HG03175 (cell line): ENCODE results near the gene AKR1C1.
"Not testable (repeated sequence)": the region's sequence is repeated elsewhere in the genome, so short reads cannot be mapped to it uniquely, and the experiment has no call there.

Source experiments
- ATAC-seq: cut with Tn5 transposase; IDR thresholded peaks from one replicate; pipeline ENCODE4 v1.9.1; 2021; ENCODE audit warnings: mild to moderate bottlenecking, moderate library complexity; ENCODE audit not compliant: unreplicated experiment

The AKR1C1 gene

DNA sequence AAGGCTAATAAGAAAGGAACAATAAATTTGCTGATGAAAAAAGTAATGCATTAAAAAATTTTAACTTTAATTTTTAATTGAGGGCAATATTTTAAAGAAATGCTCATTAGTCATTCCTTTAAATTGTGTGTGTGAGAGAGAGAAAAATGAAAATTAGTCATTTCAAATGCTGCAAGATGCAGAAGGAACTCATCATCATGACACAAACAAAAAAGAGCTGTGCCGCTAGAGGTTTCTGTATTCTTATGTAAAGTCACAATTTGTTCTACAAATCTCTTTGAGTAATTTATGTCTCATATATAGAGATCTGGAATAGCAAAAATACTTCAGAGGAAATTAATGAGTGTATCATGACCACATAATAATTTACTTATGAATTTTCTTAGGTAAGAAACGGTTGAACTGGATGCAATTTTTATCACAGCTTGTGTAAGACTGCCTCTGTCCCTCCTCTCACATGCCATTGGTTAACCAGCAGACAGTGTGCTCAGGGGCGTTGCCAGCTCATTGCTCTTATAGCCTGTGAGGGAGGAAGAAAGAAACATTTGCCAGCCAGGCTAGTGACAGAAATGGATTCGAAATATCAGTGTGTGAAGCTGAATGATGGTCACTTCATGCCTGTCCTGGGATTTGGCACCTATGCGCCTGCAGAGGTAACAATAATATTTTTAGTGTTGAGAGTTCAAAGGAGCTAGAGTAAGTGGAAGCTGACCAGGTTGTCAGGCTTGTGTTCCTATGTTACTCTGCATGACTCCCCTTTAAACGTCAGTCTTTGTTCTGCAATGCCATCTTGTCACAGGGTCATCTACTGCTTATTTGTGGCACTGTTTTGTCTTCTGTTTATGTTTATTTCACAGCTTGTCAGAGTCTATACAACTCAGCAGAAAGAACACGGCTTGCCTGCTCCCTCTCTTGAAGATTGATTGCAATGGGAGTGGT is at the start of gene AKR1C1:
TSS of gene AKR1C1 (plus strand) at position 540 of the 939 bp plus-strand sequence. CDS start at position 570, 30 bp downstream.
- not testable (repeated sequence) for ATAC-seq

GRCh38 chr10:4914213-4914850 is 48.9 kb upstream of the AKR1C1 start:
- no peak for ATAC-seq

DNA sequence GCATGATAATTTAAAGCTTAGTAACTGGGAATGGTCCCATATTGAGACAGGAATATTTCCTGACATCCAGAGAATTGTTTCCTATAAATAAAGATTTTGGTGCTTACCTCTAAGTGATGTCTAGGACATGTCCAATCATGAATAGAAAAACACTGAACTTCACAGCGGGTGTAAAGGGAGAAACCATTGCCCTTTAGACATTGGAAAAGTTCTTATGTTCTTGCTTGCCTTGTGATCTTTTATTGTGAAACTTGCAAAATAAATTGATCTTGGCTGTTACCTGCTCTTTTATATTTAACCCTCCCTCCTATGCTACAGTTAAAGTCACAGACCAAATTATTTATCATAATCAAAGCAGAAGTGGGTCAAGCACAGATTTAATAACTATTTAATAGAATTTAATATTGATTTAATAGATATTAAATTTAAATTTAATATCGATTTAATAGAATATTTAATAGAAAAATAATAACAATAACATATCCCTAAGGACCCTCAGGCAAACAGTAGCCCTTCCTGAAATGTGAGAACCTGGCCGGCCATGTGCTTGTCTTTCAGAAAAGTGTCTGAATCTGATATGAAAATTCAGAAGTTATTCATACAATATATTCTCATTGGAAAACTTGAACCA is 47.0 kb upstream of the AKR1C1 start:
- no peak for ATAC-seq

DNA sequence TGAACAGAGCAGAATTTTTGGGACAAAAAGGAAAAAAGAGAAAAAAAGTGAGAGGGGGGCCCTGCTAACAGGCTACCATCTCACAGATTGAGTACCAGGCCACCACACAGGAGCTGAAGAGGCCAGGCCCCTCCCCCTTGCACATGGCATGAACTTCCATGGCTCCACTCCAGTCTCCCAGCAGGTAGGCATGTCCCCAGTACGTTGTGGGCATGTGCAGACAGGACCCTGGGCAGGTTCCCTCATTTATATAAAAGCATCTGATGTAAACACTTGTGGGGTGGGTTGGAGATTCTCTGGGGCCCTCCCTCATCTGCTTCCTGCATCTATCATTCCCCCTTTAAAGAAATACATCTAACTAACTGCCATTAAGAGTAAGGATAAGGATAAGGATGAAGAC is 45.0 kb upstream of the AKR1C1 start:
- no peak for ATAC-seq

GRCh38 chr10:4924482-4924881 is 38.7 kb upstream of the AKR1C1 start:
- not testable (repeated sequence) for ATAC-seq

- ATAC-seq, result no peak
These were observed 36.8 kb upstream of the AKR1C1 start for GRCh38 chr10:4926400-4926799.

DNA sequence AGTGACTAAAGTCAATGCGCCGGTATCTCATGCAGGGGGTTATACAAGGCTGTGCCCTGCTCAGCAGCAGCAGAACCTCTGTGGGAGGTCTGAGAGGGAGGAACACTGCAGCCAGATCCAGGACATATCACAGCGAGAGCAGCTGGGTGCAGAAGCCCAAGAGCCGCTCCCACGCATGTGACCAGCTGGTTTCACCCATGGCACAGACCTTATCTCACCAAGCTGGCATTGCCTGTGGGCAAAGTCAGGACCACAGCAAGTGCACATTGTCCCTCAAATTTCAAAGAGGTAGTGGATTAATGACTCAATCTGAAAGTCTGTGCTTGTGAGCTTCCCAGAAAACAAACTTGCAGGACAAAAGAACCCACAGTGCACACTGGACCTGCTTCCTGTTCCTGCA is 31.6 kb upstream of the AKR1C1 start:
- ATAC-seq, result no peak

DNA sequence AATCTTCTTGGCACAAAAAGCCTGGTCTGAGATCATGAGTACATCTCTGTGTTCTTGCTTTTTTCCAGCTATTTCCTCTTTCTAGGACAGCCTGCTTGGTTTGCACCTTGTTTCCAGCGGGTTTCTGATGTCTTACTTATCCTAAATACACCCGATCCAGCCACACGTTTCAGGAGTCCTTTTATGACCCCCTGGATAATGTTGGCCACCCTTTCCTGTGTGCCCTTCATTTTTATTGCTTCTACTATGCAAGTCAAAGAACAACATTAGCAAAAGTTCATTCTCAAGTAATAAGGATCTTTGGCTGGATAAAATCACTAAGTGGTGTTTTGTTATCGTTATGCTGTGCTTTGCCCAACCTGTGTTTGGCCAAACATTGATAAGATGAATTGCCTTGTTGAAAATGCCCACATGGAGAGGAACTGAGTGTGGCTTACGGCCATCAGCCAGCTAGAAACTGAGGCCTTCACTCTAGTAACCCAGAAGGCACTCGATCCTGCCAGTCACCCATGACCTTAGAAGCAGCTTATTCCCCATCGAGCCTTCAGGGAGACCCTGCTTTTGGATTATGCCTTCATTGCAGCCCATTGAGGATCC is 28.7 kb upstream of the AKR1C1 start:
- no peak for ATAC-seq

DNA sequence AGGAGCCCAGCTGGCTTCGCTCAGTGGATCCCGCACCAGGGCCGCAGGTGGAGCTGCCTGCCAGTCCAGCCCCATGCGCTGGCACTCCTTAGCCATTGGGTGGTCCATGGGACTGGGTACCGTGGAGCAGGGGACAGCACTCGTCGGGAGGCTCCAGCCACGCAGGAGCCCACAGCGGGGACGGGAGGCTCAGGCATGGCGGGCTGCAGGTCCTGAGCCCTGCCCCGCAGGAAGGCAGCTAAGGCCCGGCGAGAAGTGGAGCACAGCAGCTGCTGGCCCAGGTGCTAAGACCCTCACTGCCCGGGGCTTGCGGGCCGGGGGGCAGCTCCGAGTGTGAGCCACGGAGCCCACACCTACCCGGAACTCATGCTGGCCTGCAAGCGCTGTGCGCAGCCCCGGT is 25.9 kb upstream of the AKR1C1 start:
- ATAC-seq, result no peak

GRCh38 chr10:4939224-4940072 is 23.8 kb upstream of the AKR1C1 start:
- ATAC-seq, result no peak

DNA sequence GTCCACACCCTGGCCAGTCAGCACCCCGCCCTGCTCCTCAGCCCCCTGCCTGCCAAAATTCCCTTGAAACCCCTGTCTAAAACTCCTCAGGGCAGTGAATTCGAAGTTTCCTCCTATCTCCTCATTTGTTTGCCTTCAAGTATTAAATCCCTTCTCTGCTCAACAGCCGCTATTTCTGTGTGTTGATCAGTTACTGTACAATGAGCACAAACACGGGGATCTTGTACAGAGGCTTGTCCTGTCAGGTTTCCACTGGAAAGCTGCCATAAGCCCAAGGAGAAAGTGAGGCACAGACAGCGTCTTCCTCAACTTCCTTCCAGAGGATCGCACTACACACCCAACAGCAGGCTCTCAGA is 23.2 kb upstream of the AKR1C1 start:
- not testable (repeated sequence) for ATAC-seq

- not testable (repeated sequence) for ATAC-seq
These were observed 22.3 kb upstream of the AKR1C1 start for GRCh38 chr10:4940909-4941308.

GRCh38 chr10:4941540-4942330 is 21.5 kb upstream of the AKR1C1 start:
- no peak for ATAC-seq

GRCh38 chr10:4942931-4943330 is 20.3 kb upstream of the AKR1C1 start:
- not testable (repeated sequence) for ATAC-seq

DNA sequence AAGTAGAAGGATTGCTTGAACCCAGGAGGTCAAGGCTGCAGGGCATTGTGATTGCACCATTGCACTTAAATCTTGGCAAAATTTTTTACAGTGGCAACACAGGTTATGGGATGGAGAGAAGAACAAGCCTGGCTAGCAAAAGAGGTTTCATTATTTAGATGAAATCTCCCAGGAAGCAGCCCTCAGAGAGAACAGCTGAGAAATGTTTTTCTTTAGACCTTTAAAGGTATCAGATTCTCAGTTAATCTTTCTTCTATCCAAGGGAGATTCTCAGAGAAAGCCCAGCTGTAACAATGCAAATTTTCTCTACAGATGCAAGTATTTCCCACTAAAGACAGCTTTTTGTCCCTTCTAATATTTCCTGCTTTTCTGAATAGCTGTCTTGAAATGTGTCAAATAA is 19.8 kb upstream of the AKR1C1 start:
- not testable (repeated sequence) for ATAC-seq

GRCh38 chr10:4943821-4944220 is 19.4 kb upstream of the AKR1C1 start:
- no peak for ATAC-seq

DNA sequence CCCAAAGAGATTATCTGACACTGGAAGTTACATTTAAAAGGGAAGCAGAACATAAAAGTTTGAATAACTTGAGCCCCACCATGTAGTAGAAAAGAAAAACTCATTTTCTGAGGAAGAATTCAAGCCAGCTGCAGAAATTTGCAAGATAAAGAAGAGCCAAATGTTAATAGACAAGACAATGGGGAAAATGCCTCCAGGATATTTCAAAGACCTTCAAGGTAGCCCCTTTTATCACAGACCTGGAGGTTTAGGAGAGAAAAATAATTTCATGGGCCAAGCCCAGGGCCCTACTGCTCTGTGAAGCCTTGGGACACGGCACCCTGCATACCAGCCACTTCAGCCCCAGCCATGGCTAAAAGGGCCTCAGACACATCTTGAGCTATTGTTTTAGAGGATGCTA is 18.4 kb upstream of the AKR1C1 start:
- no peak for ATAC-seq

DNA sequence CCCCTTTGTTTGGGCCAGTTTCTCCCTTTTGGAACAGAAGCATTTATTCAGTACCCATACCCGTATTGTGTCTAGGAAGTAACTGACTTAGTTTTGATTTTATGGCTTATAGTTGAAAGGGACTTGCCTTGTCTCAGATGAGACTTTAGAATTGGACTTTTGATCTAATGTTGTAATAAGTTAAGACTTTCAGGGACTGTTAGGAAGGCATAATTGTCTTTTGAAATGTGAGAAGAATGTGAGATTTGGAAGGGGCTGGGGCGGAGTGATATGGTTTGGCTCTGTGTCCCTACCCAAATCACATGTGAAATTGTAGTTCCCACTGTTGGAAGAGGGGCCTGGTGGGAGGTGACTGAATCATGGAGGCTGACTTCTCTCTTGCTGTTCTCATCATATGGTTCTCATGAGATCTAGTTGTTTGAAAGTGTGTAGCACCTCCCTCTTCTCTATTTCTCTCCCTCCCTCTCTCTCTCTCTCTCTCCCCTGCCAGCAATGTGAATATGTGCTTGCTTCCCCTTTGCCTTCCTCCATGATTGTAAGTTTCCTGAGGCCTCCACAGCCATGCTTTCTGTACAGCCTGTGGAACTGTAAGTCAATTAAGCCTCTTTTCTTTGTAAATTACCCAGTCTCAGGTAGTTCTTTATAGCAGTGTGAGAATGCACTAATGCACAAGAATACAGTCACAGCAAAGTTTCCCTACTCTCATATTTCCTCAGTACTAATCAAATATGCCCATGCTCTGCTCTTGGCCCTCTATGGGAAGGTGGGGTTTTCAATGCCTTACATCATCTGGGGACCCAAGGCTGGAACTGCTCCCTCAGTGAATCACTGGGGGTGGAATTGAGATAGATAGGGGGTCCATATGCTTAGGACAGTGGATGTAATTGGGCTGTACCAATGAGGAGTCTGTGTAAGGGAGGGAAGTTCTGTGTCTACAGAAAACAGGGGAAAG is 17.2 kb upstream of the AKR1C1 start:
- ATAC-seq, result no peak
